Activated CD8-positive, alpha-beta memory T cell treated with anti-CD3 and anti-CD28 coated beads, Interleukin-2, amount 50 U/mL, for 24 hours (primary cell): ENCODE data around the gene IST1.

Source experiments
- DNase-seq: peaks from one replicate; pipeline ENCODE4 v3.0.0-alpha.2; 2020; ENCODE audit errors: extremely low read depth

IST1 gene

GRCh38 chr16:71963125-71963875 lies 68.0 kb downstream of the IST1 start:
- DNase-seq, result no peak

GRCh38 chr16:71965223-71965622 lies 69.9 kb downstream of the IST1 start:
- DNase-seq, result no peak

- no peak for DNase-seq
Measured at GRCh38 chr16:71966932-71967331, 71.6 kb downstream of the IST1 start.

- DNase-seq, result no peak
Measured at GRCh38 chr16:71969353-71969752, 74.0 kb downstream of the IST1 start.

- DNase-seq, result no peak
Measured at GRCh38 chr16:71971571-71971970, 76.2 kb downstream of the IST1 start.

GRCh38 chr16:71972356-71972755 lies 77.0 kb downstream of the IST1 start:
- no peak for DNase-seq

- no peak for DNase-seq
Measured at GRCh38 chr16:71973001-71973400, 77.7 kb downstream of the IST1 start.

GRCh38 chr16:71974068-71974818 lies 78.9 kb downstream of the IST1 start:
- no peak for DNase-seq
